H1 (cell line): ENCODE measurements around the gene CRNN. TPM values are rescaled to one million over a fixed set of nuclear protein-coding genes. Genes with fewer than 3 reads are reported as not detected.

ENCODE experiments used
- CTCF ChIA-PET: fragments of 300-600 bp; sonication (Branson Sonifier 250); formaldehyde crosslinking; loops from one replicate; lab custom pipeline; 2021; ENCODE audit not compliant: partially characterized antibody; lab: Charles Lee
- POLR2A ChIA-PET: fragments of 300-600 bp; sonication (Branson Sonifier 250); formaldehyde crosslinking; loops from one replicate; lab custom pipeline; 2021; ENCODE audit warnings: inconsistent platforms; ENCODE audit not compliant: partially characterized antibody; lab: Charles Lee
- DNase-seq, 2 experiments: peaks; one replicate each; pipeline versions ENCODE4 v3.0.0 to v3.0.0-alpha.2; 2010 to 2022; ENCODE audit warnings: low spot score in 2 of 2, low read depth in 1 of 2, mixed read lengths in 1 of 2
- FAIRE-seq: peaks from 2 replicates; lab custom pipeline; 2011; peaks lifted over from hg19 to GRCh38; lab: Jason Lieb, UNC
- H2AFZ ChIP-seq: 2 replicates; pipeline ENCODE4 v1.8.1; 2012; ENCODE audit warnings: low read length, inconsistent platforms
- H2AK5ac ChIP-seq: 2 replicates; pipeline ENCODE4 v1.6.1; 2013; ENCODE audit warnings: low read depth, low read length
- H2BK120ac ChIP-seq: replicated peaks from 2 replicates; pipeline ENCODE3; 2013; ENCODE audit warnings: low read depth, low read length, inconsistent platforms
- H2BK12ac ChIP-seq: 2 replicates; pipeline ENCODE4 v1.6.1; 2013; ENCODE audit warnings: low read depth, low read length
- H2BK15ac ChIP-seq: 2 replicates; pipeline ENCODE4 v1.6.1; 2013; ENCODE audit warnings: low read length
- H2BK20ac ChIP-seq: 2 replicates; pipeline ENCODE4 v1.6.1; 2013; ENCODE audit warnings: low read length
- H2BK5ac ChIP-seq: 2 replicates; pipeline ENCODE4 v1.6.1; 2013; ENCODE audit warnings: low read depth, low read length
- H3K14ac ChIP-seq: 2 replicates; pipeline ENCODE4 v1.6.1; 2013; ENCODE audit warnings: inconsistent platforms; ENCODE audit not compliant: insufficient read length
- H3K18ac ChIP-seq: 2 replicates; pipeline ENCODE4 v1.6.1; 2013; ENCODE audit warnings: low read length; ENCODE audit errors: extremely low read depth
- H3K23ac ChIP-seq: 2 replicates; pipeline ENCODE4 v1.6.1; 2013; ENCODE audit warnings: inconsistent platforms; ENCODE audit not compliant: insufficient read length
- H3K23me2 ChIP-seq: 2 replicates; pipeline ENCODE4 v1.6.1; 2013; ENCODE audit warnings: low read depth, low read length
- H3K27ac ChIP-seq: 2 replicates; pipeline ENCODE4 v1.6.1; 2011; ENCODE audit warnings: low read depth, low read length, inconsistent platforms
- H3K27me3 ChIP-seq, 4 experiments: replicated peaks in 1 of 4; 1 replicate in 1 of 4; 2 replicates in 3 of 4; pipeline versions ENCODE4 v1.6.1 to v1.8.1; 2011 to 2013; ENCODE audit warnings: low read length in 3 of 4, mild to moderate bottlenecking in 3 of 4, inconsistent platforms in 2 of 4, mixed read lengths in 2 of 4, moderate library complexity in 1 of 4; ENCODE audit not compliant: control insufficient read depth in 3 of 4, insufficient read depth in 3 of 4; ENCODE audit errors: extremely low read depth in 1 of 4
- H3K36me3 ChIP-seq, 4 experiments: 2 replicates each; pipeline versions ENCODE4 v1.6.1 to v1.8.1; 2011 to 2013; ENCODE audit warnings: mild to moderate bottlenecking in 4 of 4, low read length in 3 of 4, moderate library complexity in 2 of 4, control low read depth in 1 of 4, inconsistent platforms in 1 of 4; ENCODE audit not compliant: insufficient read depth in 4 of 4, control insufficient read depth in 2 of 4
- H3K4ac ChIP-seq: replicated peaks from 2 replicates; pipeline ENCODE3; 2013; ENCODE audit warnings: low read length, low read depth, mixed read lengths, inconsistent platforms; ENCODE audit not compliant: insufficient read length
- H3K4me1 ChIP-seq, 4 experiments: replicated peaks in 1 of 4; 1 replicate in 1 of 4; 2 replicates in 3 of 4; pipeline versions ENCODE4 v1.6.1 to v1.8.1; 2011 to 2013; ENCODE audit warnings: low read length in 3 of 4, inconsistent platforms in 2 of 4, mixed read lengths in 1 of 4; ENCODE audit not compliant: insufficient read depth in 4 of 4, control insufficient read depth in 3 of 4
- H3K4me2 ChIP-seq, 2 experiments: 2 replicates each; pipeline versions ENCODE4 v1.6.1 to v1.8.1; 2011 to 2013; ENCODE audit warnings: low read depth in 2 of 2, low read length in 2 of 2, control low read depth in 1 of 2, inconsistent platforms in 1 of 2, mild to moderate bottlenecking in 1 of 2; ENCODE audit not compliant: insufficient read depth in 1 of 2
- H3K4me3 ChIP-seq, 4 experiments: fragments of 200-600, 300-600 bp in 1 of 4; sonication (generic), shearing (Covaris generic), sonication (Bioruptor Twin) in 1 of 4; 2 replicates each; pipeline versions ENCODE4 v1.5.1 to v1.8.1; 2011 to 2016; ENCODE audit warnings: low read length in 4 of 4, low read depth in 3 of 4, control low read depth in 2 of 4, inconsistent platforms in 2 of 4, mild to moderate bottlenecking in 2 of 4, mixed read lengths in 1 of 4, moderate library complexity in 1 of 4; ENCODE audit not compliant: insufficient read depth in 2 of 4; ENCODE audit errors: extremely low read depth in 1 of 4
- H3K56ac ChIP-seq: replicated peaks from 2 replicates; pipeline ENCODE3; 2013; ENCODE audit warnings: low read depth, mild to moderate bottlenecking, mixed read lengths, low read length, inconsistent platforms; ENCODE audit not compliant: insufficient read length
- H3K79me1 ChIP-seq: 2 replicates; pipeline ENCODE4 v1.6.1; 2013; ENCODE audit warnings: low read depth, low read length, control low read depth
- H3K79me2 ChIP-seq, 2 experiments: 2 replicates each; pipeline versions ENCODE4 v1.6.1 to v1.8.1; 2012 to 2013; ENCODE audit warnings: low read length in 2 of 2, mild to moderate bottlenecking in 2 of 2, inconsistent platforms in 1 of 2; ENCODE audit not compliant: insufficient read depth in 2 of 2, control insufficient read depth in 1 of 2
- H3K9ac ChIP-seq, 4 experiments: replicated peaks in 1 of 4; 1 replicate in 1 of 4; 2 replicates in 3 of 4; pipeline versions ENCODE4 v1.6.1 to v1.8.1; 2011 to 2013; ENCODE audit warnings: low read depth in 3 of 4, low read length in 3 of 4, control low read depth in 2 of 4, mild to moderate bottlenecking in 2 of 4, moderate library complexity in 2 of 4, inconsistent platforms in 1 of 4; ENCODE audit errors: extremely low read depth in 1 of 4
- H3K9me3 ChIP-seq, 2 experiments: 2 replicates each; pipeline versions ENCODE4 v1.6.1 to v1.8.1; 2012 to 2013; ENCODE audit warnings: mild to moderate bottlenecking in 2 of 2, moderate library complexity in 2 of 2, control low read depth in 1 of 2, inconsistent platforms in 1 of 2, low read depth in 1 of 2, low read length in 1 of 2, mixed read lengths in 1 of 2; ENCODE audit not compliant: insufficient read depth in 2 of 2
- H4K20me1 ChIP-seq, 2 experiments: replicated peaks in 1 of 2; 2 replicates each; pipeline versions ENCODE3 to v1.8.1; 2011 to 2013; ENCODE audit warnings: inconsistent platforms in 2 of 2, low read length in 2 of 2, mild to moderate bottlenecking in 1 of 2; ENCODE audit not compliant: insufficient read depth in 2 of 2, control insufficient read depth in 1 of 2
- H4K5ac ChIP-seq: 2 replicates; pipeline ENCODE4 v1.6.1; 2013; ENCODE audit warnings: low read length, low read depth, mixed read lengths, inconsistent platforms; ENCODE audit not compliant: insufficient read length
- H4K8ac ChIP-seq: 2 replicates; pipeline ENCODE4 v1.8.0; 2013; ENCODE audit warnings: mild to moderate bottlenecking, moderate library complexity, low read length, inconsistent platforms; ENCODE audit not compliant: insufficient read depth; ENCODE audit errors: extremely low read depth
- H4K91ac ChIP-seq: replicated peaks from 2 replicates; pipeline ENCODE3; 2013; ENCODE audit warnings: low read length, mixed read lengths, inconsistent platforms; ENCODE audit not compliant: insufficient read length
- CTCF ChIP-seq, 3 experiments: IDR thresholded peaks; 1 replicate in 2 of 3; 2 replicates in 1 of 3; pipeline versions ENCODE4 v1.5.1 to v1.6.1; 2011; ENCODE audit warnings: low read length in 3 of 3, mild to moderate bottlenecking in 3 of 3, inconsistent platforms in 2 of 3, low read depth in 1 of 3, moderate library complexity in 1 of 3; ENCODE audit not compliant: insufficient read depth in 1 of 3; ENCODE audit errors: control extremely low read depth in 1 of 3
- E2F6 ChIP-seq: IDR thresholded peaks from 2 replicates; pipeline ENCODE4 v1.6.1; 2012; ENCODE audit warnings: inconsistent platforms
- EGR1 ChIP-seq: IDR thresholded peaks from 2 replicates; pipeline ENCODE4 v1.6.1; 2011; ENCODE audit warnings: low read depth, low read length, borderline replicate concordance
- EZH2 ChIP-seq: fragments of 200-600 bp; sonication (generic); IDR thresholded peaks from 2 replicates; pipeline ENCODE4 v1.7.1; 2012; ENCODE audit warnings: low read depth, mild to moderate bottlenecking, moderate library complexity, low read length, inconsistent platforms; ENCODE audit not compliant: severe bottlenecking
- GTF2F1 ChIP-seq: IDR thresholded peaks from 2 replicates; pipeline ENCODE4 v1.6.1; 2012; ENCODE audit warnings: low read depth, low read length, improper control_type of control experiment, borderline replicate concordance
- RFX5 ChIP-seq: IDR thresholded peaks from 2 replicates; pipeline ENCODE4 v1.6.1; 2011; ENCODE audit warnings: low read depth, low read length, improper control_type of control experiment, borderline replicate concordance
- RXRA ChIP-seq: IDR thresholded peaks from 2 replicates; pipeline ENCODE4 v1.6.1; 2011; ENCODE audit warnings: low read depth, mild to moderate bottlenecking, low read length, moderate library complexity; ENCODE audit not compliant: insufficient read depth
- SP1 ChIP-seq: IDR thresholded peaks from 2 replicates; pipeline ENCODE4 v1.6.1; 2011; ENCODE audit warnings: low read depth, low read length
- TAF1 ChIP-seq: IDR thresholded peaks from 2 replicates; pipeline ENCODE4 v1.6.1; 2011; ENCODE audit warnings: mild to moderate bottlenecking, low read depth, low read length
- ZNF274 ChIP-seq: IDR thresholded peaks from 2 replicates; pipeline ENCODE4 v1.7.0; 2012; ENCODE audit warnings: low read length, borderline replicate concordance; ENCODE audit errors: extremely low read depth
- WGBS, 2 experiments: shearing (Covaris generic) in 1 of 2; methylation state at CpG; one replicate each; pipeline versions ENCODE4 v1.1.6 to v1.1.7; 2013 to 2015; ENCODE audit warnings: low lambda C conversion rate in 2 of 2, mixed read lengths in 2 of 2, inconsistent platforms in 1 of 2, low coverage in 1 of 2, missing lambda C conversion rate in 1 of 2; ENCODE audit not compliant: insufficient replicate concordance in 2 of 2, insufficient coverage in 1 of 2, insufficient read length in 1 of 2; ENCODE audit errors: extremely low coverage in 1 of 2, missing lambda C conversion rate in 1 of 2; 5-methylcytosine and 5-hydroxymethylcytosine counted together
- polyA plus RNA-seq, 7 experiments: library from polyadenylated mRNA; depleted of rRNA in 3 of 7; stranded (reverse) in 5 of 7; unstranded in 2 of 7; fragments of >200 nt in 5 of 7; fragments of 200-250 nt in 2 of 7; gene quantifications; 1 replicate in 5 of 7; 2 replicates in 1 of 7; 4 replicates in 1 of 7; pipeline versions ENCODE4 v1.2.1 to v1.2.3, GENCODE V29; 2011 to 2013; ENCODE audit warnings: missing spikeins in 2 of 7, mixed read lengths in 2 of 7
- total RNA-seq: library from RNA; stranded (reverse); fragmentation: NEBNext Ultra II Directional; extraction: Animal tissue kit (Norgen Biotek cat#: 25700); gene quantifications from 2 replicates; pipeline ENCODE4 v1.2.1, GENCODE V29; 2021

CRNN gene
- total and polyA plus RNA-seq, 2 of the 8 experiments (the other 6 are each of a cell fraction or from before 2014, with no cell fraction given): not detected

DNA sequence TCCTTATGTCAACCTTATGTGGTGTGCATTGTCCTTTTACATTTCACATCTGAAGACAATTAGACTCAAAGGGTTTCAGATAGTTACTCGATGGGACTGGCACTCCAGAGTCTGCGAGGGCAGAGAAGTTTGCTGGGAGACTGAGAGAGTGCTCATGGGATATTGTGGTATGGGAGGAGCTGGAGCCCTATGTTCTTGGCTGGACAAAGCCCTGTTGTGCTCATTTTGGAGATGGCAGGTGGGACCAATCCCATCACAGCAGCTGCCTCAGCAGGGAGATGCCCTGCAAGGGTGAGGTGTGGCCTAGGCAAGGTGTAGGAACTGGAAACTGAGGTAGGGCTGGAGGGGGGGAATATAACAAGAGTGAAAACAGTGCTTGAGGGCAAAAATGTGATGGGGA lies 43.5 kb upstream of the CRNN start:
- Histone ChIP-seq H4K91ac (no peak overlapping the region), H3K36me3 (no peaks in the 10 kb centered on the region), H3K4me2 (no peak overlapping the region), H3K23ac (no peak overlapping the region), H2AK5ac (no peak overlapping the region), H2BK120ac (no peak overlapping the region), H3K79me1 (no peaks in the 10 kb centered on the region), H3K4me1 (no peaks in the 10 kb centered on the region), H3K4ac (no peak overlapping the region), H4K8ac (no peak overlapping the region), H2BK15ac (no peak overlapping the region), H3K79me2 (no peaks in the 10 kb centered on the region), H4K20me1 (no peaks in the 10 kb centered on the region), H3K27ac (no peak overlapping the region), H3K56ac (no peak overlapping the region), H2BK12ac (no peak overlapping the region), H3K27me3 (no peaks in the 10 kb centered on the region), H4K5ac (no peak overlapping the region), H2BK20ac (no peak overlapping the region), H3K14ac (no peak overlapping the region), H2AFZ (no peak overlapping the region), H3K9me3 (peaks cover 31 to 53% of the 10 kb centered on the region in 2 experiments; a peak in 3 of 4 replicates), H2BK5ac (no peak overlapping the region), H3K4me3 (no peak overlapping the region), H3K23me2 (no peaks in the 10 kb centered on the region), H3K9ac (no peak overlapping the region), H3K18ac (no peak overlapping the region)
- no peak for FAIRE-seq
- 69% methylated on average over 2 of the region's 2 CpGs; no CpG with 5 or more reads in 1 of the 2 experiments for WGBS, 2 experiments
- no peak for DNase-seq
- CTCF ChIA-PET: interaction anchor here (0.9 to 3.3 kb wide), 13 partner anchors 10 to 771 kb away, joined by 3 to 21 read pairs (median 4); no protein-coding TSS in a partner anchor
- no peak for TF ChIP-seq ZNF274
- TF ChIP-seq SP1: no peak
- no peak for TF ChIP-seq EGR1
- TF ChIP-seq TAF1: no peak
- TF ChIP-seq RXRA: no peak
- no peak for TF ChIP-seq EZH2
- TF ChIP-seq RFX5: no peak
- TF ChIP-seq E2F6: no peak
- TF ChIP-seq CTCF (IDR thresholded peaks at IDR 0.05; ENCODE audit: control extremely low read depth in 1 of 3, insufficient read depth in 1 of 3, low read depth in 1 of 3, low read length in 3 of 3): no peak
- TF ChIP-seq GTF2F1: no peak
- POLR2A ChIA-PET: no interaction called here
